Fibroblast of pulmonary artery (primary cell): Measurements from ENCODE around the gene PALMD.

Experiments used
- DNase-seq: peaks from one replicate; pipeline ENCODE4 v3.0.0-alpha.2; 2010; ENCODE audit warnings: low read depth
- H3K4me3 ChIP-seq: replicated peaks from 2 replicates; pipeline ENCODE4 v1.5.1; 2011; ENCODE audit warnings: low read depth, mild to moderate bottlenecking, control low read depth, low read length, moderate library complexity
- TF ChIP-seq, protein P1 (sequence below): IDR thresholded peaks from 2 replicates; pipeline ENCODE4 v1.5.1; 2011; ENCODE audit warnings: mild to moderate bottlenecking, control low read depth, low read length, inconsistent platforms; ENCODE audit errors: missing control alignments

Gene PALMD

DNA sequence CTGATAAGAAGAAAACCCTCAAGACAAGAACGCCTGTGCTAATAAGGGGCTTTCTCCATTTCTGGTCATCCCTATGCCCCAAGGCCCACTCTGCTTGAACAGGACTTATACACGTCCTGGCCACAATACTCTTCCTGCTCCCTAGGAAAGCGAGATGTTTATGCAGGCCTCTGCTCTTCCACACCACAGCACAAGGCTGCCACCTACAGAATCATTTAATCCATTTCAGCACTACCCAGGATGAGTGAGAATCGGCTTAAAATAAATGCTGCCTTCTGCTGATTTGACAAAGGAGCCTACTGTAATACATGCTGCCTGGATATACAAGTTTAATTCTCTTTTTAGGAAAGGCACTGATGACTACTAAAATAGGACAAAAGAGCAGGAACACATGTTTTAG lies 91.1 kb downstream of the PALMD start:
- H3K4me3 ChIP-seq, result no peak overlapping the region
- peak; percentile 80 for DNase-seq
- TF ChIP-seq, protein P1, sequence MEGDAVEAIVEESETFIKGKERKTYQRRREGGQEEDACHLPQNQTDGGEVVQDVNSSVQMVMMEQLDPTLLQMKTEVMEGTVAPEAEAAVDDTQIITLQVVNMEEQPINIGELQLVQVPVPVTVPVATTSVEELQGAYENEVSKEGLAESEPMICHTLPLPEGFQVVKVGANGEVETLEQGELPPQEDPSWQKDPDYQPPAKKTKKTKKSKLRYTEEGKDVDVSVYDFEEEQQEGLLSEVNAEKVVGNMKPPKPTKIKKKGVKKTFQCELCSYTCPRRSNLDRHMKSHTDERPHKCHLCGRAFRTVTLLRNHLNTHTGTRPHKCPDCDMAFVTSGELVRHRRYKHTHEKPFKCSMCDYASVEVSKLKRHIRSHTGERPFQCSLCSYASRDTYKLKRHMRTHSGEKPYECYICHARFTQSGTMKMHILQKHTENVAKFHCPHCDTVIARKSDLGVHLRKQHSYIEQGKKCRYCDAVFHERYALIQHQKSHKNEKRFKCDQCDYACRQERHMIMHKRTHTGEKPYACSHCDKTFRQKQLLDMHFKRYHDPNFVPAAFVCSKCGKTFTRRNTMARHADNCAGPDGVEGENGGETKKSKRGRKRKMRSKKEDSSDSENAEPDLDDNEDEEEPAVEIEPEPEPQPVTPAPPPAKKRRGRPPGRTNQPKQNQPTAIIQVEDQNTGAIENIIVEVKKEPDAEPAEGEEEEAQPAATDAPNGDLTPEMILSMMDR, result peak; percentile 61

DNA sequence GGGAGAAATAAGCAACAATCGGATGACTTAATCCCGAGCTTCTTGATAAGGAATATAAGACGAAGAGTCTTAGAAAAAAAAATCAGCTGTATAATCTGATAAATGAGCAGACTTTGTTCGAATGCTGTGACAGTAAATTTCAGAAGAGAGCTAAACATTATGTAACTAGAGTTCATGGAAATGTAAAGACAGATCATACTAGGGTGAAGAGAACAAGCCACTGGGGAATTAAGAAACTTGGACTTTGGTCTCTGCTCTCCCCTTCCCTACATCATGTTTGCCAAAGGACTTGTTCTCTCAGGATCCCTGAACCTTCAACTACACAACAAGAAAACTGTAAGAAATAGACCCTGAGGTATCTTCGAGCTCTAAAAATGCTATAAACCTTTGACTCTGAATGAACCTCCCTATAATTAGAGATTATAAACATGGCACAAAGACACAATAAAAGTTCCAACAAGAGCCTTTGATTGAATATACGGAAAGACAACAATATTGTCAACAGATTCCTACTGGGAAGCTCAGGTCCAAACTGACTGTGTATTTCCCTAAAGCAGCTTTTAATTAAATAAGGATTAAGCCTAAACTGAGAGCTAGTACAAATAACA lies 93.0 kb downstream of the PALMD start:
- no peak for DNase-seq
- no peak overlapping the region for H3K4me3 ChIP-seq
- TF ChIP-seq, protein P1, result no peak

GRCh38 chr1:99740141-99740540 lies 94.2 kb downstream of the PALMD start:
- H3K4me3 ChIP-seq, result no peak overlapping the region
- DNase-seq, result no peak
- TF ChIP-seq, protein P1, result no peak
